Kidney epithelial cell (primary cell): ENCODE measurements around the gene VEPH1. TPM values are rescaled to one million over a fixed set of nuclear protein-coding genes. Genes with fewer than 3 reads are reported as not detected.

Experiments
- DNase-seq: peaks from one replicate; pipeline ENCODE4 v3.0.0-alpha.2; 2010; ENCODE audit warnings: low read depth
- H3K27me3 ChIP-seq: 2 replicates; pipeline ENCODE4 v1.6.0; 2011; ENCODE audit warnings: low read length; ENCODE audit not compliant: control insufficient read depth, insufficient read depth
- H3K36me3 ChIP-seq: 2 replicates; pipeline ENCODE4 v1.5.1; 2011; ENCODE audit warnings: low read length; ENCODE audit not compliant: control insufficient read depth, insufficient read depth
- H3K4me3 ChIP-seq: 2 replicates; pipeline ENCODE4 v1.5.1; 2011; ENCODE audit warnings: low read depth, mild to moderate bottlenecking, control low read depth, low read length
- CTCF ChIP-seq: IDR thresholded peaks from 2 replicates; pipeline ENCODE4 v1.5.1; 2011; ENCODE audit warnings: mild to moderate bottlenecking, moderate library complexity, low read length, control low read depth, inconsistent platforms; ENCODE audit not compliant: insufficient read depth, poor library complexity, severe bottlenecking
- total RNA-seq: library from RNA; depleted of rRNA; stranded (reverse); fragments of >200 nt; gene quantifications from 2 replicates; pipeline ENCODE4 v1.2.3, GENCODE V29; 2015

The VEPH1 gene
- total RNA-seq, 1 donor from 2014 or later: 26.0 TPM

GRCh38 chr3:157542711-157543500 lies 39.7 kb upstream of the VEPH1 start:
- peak; percentile 49 for TF ChIP-seq CTCF
- H3K36me3 ChIP-seq: no peaks in the 10 kb centered on the region

GRCh38 chr3:157541506-157542236 lies 38.5 kb upstream of the VEPH1 start:
- no peaks in the 10 kb centered on the region for H3K36me3 ChIP-seq
- no peaks in the 10 kb centered on the region for H3K27me3 ChIP-seq
- DNase-seq: no peak
- TF ChIP-seq CTCF: no peak
- no peak overlapping the region for H3K4me3 ChIP-seq

More at GRCh38 chr3:157542711-157543500, 39.7 kb upstream of the VEPH1 start:
- DNase-seq: no peak
- Histone ChIP-seq H3K27me3 (no peaks in the 10 kb centered on the region), H3K4me3 (peak overlapping the region; percentile 43)

- H3K4me3 ChIP-seq: no peak overlapping the region
- no peaks in the 10 kb centered on the region for H3K27me3 ChIP-seq
- H3K36me3 ChIP-seq: no peaks in the 10 kb centered on the region
- no peak for DNase-seq
- no peak for TF ChIP-seq CTCF
Observed at GRCh38 chr3:157540656-157541055, 37.4 kb upstream of the VEPH1 start.

- no peaks in the 10 kb centered on the region for H3K27me3 ChIP-seq
- H3K4me3 ChIP-seq: no peak overlapping the region
- DNase-seq: no peak
- no peaks in the 10 kb centered on the region for H3K36me3 ChIP-seq
- no peak for TF ChIP-seq CTCF
Observed at GRCh38 chr3:157535667-157536066, 32.5 kb upstream of the VEPH1 start.

- no peak overlapping the region for H3K4me3 ChIP-seq
- no peaks in the 10 kb centered on the region for H3K36me3 ChIP-seq
- TF ChIP-seq CTCF: no peak
- H3K27me3 ChIP-seq: no peaks in the 10 kb centered on the region
- DNase-seq: no peak
Observed at GRCh38 chr3:157534725-157535161, 31.5 kb upstream of the VEPH1 start.
